Activated CD4-positive, alpha-beta T cell treated with anti-CD3 and anti-CD28 coated beads, Interleukin-2, amount 50 U/mL, for 4 hours (primary cell): ENCODE data around the gene SEMG1.

Experiments used
- DNase-seq, 2 experiments: peaks; one replicate each; pipeline ENCODE4 v3.0.0-alpha.2; 2020

Gene SEMG1

GRCh38 chr20:45226287-45226686, 19.5 kb downstream of the SEMG1 start:
- DNase-seq = no peak

GRCh38 chr20:45229264-45230056, 22.6 kb downstream of the SEMG1 start:
- peak; percentile 11 to 13 for DNase-seq

GRCh38 chr20:45230631-45231030, 23.8 kb downstream of the SEMG1 start:
- DNase-seq = no peak

- no peak for DNase-seq
Observed at GRCh38 chr20:45235995-45236394, 29.2 kb downstream of the SEMG1 start.

- DNase-seq = no peak
Observed at GRCh38 chr20:45238139-45238538, 31.3 kb downstream of the SEMG1 start.

GRCh38 chr20:45246109-45246508, 39.3 kb downstream of the SEMG1 start:
- DNase-seq = no peak

GRCh38 chr20:45247865-45248264, 41.0 kb downstream of the SEMG1 start:
- DNase-seq = no peak

GRCh38 chr20:45248609-45249008, 41.8 kb downstream of the SEMG1 start:
- no peak for DNase-seq

GRCh38 chr20:45251884-45252560, 45.2 kb downstream of the SEMG1 start:
- DNase-seq = no peak

- no peak for DNase-seq
Observed at GRCh38 chr20:45253261-45253660, 46.4 kb downstream of the SEMG1 start.

- DNase-seq = no peak
Observed at GRCh38 chr20:45254383-45255262, 47.8 kb downstream of the SEMG1 start, which contains the start of gene SLPI. Gene SLPI, minus strand, starts transcription at chr20:45254564. Its CDS starts 21 bp downstream, at chr20:45254543.

GRCh38 chr20:45257161-45257560, 50.3 kb downstream of the SEMG1 start:
- DNase-seq = no peak

GRCh38 chr20:45257711-45258110, 50.9 kb downstream of the SEMG1 start:
- no peak for DNase-seq

- DNase-seq = no peak
Observed at GRCh38 chr20:45258259-45258658, 51.4 kb downstream of the SEMG1 start.

- no peak for DNase-seq
Observed at GRCh38 chr20:45258664-45259063, 51.8 kb downstream of the SEMG1 start.
